Measurements from ENCODE around the gene ERN2.
"Not testable (repeated sequence)": the region's sequence is repeated elsewhere in the genome, so short reads cannot be mapped to it uniquely, and the experiment has no call there.

Gene ERN2

DNA sequence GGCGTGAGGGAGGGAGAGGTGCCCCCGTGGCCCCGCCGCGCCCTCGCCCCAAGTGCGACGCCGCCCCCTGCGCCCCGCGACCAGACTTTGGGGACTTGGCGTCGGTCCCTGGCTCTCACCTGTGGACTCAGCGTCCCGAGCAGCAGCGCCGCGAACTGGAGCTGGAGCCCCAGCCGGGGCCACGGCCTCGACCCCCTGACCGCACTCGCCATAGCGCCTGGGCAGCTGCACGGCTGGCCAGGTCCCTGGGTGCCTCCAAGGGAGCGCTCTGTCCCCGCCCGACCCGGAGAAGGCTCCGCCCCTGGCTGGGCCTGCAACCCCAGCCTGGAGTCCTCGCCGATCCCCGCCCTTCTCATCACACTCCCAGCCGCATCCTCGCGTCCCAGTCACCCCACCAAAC, at the start of gene ERN2:
Gene ERN2, minus strand, starts transcription at position 247 of the 400 bp plus-strand sequence. Its CDS starts 35 bp downstream, at position 212.
- Histone ChIP-seq H3K27me3 (ENCODE audit: insufficient read depth, low read length) (peaks cover 36% of the 10 kb centered on the region), H3K36me3 (ENCODE audit: insufficient read depth, low read length) (no peaks in the 10 kb centered on the region), H2AFZ (ENCODE audit: low read depth, low read length) (no peak within 1 kb of the TSS), H3K4me1 (ENCODE audit: insufficient read depth, low read length) (no peaks in the 10 kb centered on the region), H3K4me3 (ENCODE audit: low read length) (no peak within 1 kb of the TSS), H3K9me3 (ENCODE audit: low read length) (no peaks in the 10 kb centered on the region)

DNA sequence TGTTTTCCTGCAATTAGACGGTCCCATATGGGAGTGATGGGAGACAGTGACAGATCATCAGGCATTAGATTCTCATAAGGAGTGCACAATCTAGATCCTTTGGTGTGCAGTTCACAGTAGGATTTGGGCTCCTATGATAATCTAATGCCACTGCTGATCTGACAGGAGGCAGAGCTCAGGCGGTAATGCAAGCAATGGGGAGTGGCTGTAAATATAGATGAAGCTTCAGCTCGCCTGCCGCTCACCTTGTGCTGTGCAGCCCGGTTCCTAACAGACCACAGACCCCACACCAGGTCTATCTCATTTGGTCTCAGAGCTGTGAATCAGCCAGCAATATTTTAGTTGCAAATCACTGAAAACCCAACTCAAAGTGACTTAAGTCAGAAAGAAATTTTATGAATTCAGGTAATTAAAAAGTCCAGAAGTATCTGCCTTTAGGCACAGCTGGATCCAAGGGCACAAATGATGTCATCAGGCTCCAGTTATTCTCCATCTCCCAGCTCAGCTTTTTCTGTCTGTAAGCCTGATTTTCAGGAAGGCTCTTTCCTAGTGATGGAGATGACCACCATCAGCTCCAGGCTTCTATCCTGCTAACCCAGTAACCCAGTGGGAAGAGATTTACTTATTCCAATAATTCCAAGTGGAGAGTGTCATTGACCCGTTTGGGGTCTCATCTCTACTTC, 45.1 kb upstream of the ERN2 start:
- Histone ChIP-seq H3K4me3 (ENCODE audit: low read length) (no peak overlapping the region), H3K36me3 (ENCODE audit: insufficient read depth, low read length) (no peaks in the 10 kb centered on the region), H3K4me1 (ENCODE audit: insufficient read depth, low read length) (no peaks in the 10 kb centered on the region), H2AFZ (ENCODE audit: low read depth, low read length) (no peak overlapping the region), H3K9me3 (ENCODE audit: low read length) (peaks cover 3% of the 10 kb centered on the region), H3K27me3 (ENCODE audit: insufficient read depth, low read length) (peaks cover 32% of the 10 kb centered on the region)

- no peaks in the 10 kb centered on the region for H3K4me1 ChIP-seq (ENCODE audit: insufficient read depth, low read length)
- H3K36me3 ChIP-seq (ENCODE audit: insufficient read depth, low read length): no peaks in the 10 kb centered on the region
- no peak overlapping the region for H3K4me3 ChIP-seq (ENCODE audit: low read length)
- no peak overlapping the region for H2AFZ ChIP-seq (ENCODE audit: low read depth, low read length)
- H3K27me3 ChIP-seq (ENCODE audit: insufficient read depth, low read length): peaks cover 32% of the 10 kb centered on the region
- peaks cover 3% of the 10 kb centered on the region for H3K9me3 ChIP-seq (ENCODE audit: low read length)
Observed at GRCh38 chr16:23757116-23757515, 44.1 kb upstream of the ERN2 start.

- Histone ChIP-seq H3K9me3 (ENCODE audit: low read length) (peaks cover 3% of the 10 kb centered on the region), H3K4me1 (ENCODE audit: insufficient read depth, low read length) (no peaks in the 10 kb centered on the region), H2AFZ (ENCODE audit: low read depth, low read length) (no peak overlapping the region)
Observed at GRCh38 chr16:23755484-23755809, 42.4 kb upstream of the ERN2 start.

GRCh38 chr16:23754594-23755483, 41.8 kb upstream of the ERN2 start, which contains the start of gene CHP2:
TSS of gene CHP2 (plus strand) at chr16:23755026. CDS start at chr16:23755050, 24 bp downstream.
- peaks cover 3% of the 10 kb centered on the region for H3K9me3 ChIP-seq (ENCODE audit: low read length)
- H3K27me3 ChIP-seq (ENCODE audit: insufficient read depth, low read length): peaks cover 32% of the 10 kb centered on the region
- no peaks in the 10 kb centered on the region for H3K4me1 ChIP-seq (ENCODE audit: insufficient read depth, low read length)
- no peak within 1 kb of the TSS for H3K4me3 ChIP-seq (ENCODE audit: low read length)
- no peak within 1 kb of the TSS for H2AFZ ChIP-seq (ENCODE audit: low read depth, low read length)
- H3K36me3 ChIP-seq (ENCODE audit: insufficient read depth, low read length): no peaks in the 10 kb centered on the region

More at GRCh38 chr16:23755484-23755809, 42.4 kb upstream of the ERN2 start:
- Histone ChIP-seq H3K36me3 (ENCODE audit: insufficient read depth, low read length) (no peaks in the 10 kb centered on the region), H3K27me3 (ENCODE audit: insufficient read depth, low read length) (peaks cover 32% of the 10 kb centered on the region), H3K4me3 (ENCODE audit: low read length) (no peak overlapping the region)

- H3K4me1 ChIP-seq (ENCODE audit: insufficient read depth, low read length): no peaks in the 10 kb centered on the region
- H2AFZ ChIP-seq (ENCODE audit: low read depth, low read length): no peak overlapping the region
- no peak overlapping the region for H3K4me3 ChIP-seq (ENCODE audit: low read length)
- H3K9me3 ChIP-seq (ENCODE audit: low read length): peaks cover 3% of the 10 kb centered on the region
- peaks cover 32% of the 10 kb centered on the region for H3K27me3 ChIP-seq (ENCODE audit: insufficient read depth, low read length)
- H3K36me3 ChIP-seq (ENCODE audit: insufficient read depth, low read length): no peaks in the 10 kb centered on the region
Observed at GRCh38 chr16:23753908-23754593, 41.0 kb upstream of the ERN2 start.

DNA sequence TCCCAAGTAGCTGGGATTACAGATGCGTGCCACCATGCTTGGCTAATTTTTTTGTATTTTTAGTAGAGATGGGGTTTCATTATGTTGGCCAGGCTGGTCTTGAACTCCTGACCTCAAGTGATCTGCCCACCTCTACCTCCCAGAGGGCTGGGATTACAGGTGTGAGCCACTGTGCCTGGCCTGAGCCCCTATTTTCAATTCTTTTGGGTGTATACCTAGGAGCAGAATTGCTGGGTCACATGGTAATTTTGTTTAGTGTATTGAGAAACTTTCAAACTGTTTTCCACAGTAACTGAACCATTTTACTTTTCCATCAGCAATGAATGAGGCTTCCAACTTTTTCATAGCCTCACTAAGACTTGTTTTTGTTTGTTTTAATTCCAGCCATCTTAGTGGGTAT, 38.0 kb upstream of the ERN2 start:
- not testable (repeated sequence) for H3K9me3 ChIP-seq (ENCODE audit: low read length); H2AFZ ChIP-seq (ENCODE audit: low read depth, low read length); H3K4me3 ChIP-seq (ENCODE audit: low read length); H3K36me3 ChIP-seq (ENCODE audit: insufficient read depth, low read length); H3K4me1 ChIP-seq (ENCODE audit: insufficient read depth, low read length)
- H3K27me3 ChIP-seq (ENCODE audit: insufficient read depth, low read length): peaks cover 27% of the 10 kb centered on the region

DNA sequence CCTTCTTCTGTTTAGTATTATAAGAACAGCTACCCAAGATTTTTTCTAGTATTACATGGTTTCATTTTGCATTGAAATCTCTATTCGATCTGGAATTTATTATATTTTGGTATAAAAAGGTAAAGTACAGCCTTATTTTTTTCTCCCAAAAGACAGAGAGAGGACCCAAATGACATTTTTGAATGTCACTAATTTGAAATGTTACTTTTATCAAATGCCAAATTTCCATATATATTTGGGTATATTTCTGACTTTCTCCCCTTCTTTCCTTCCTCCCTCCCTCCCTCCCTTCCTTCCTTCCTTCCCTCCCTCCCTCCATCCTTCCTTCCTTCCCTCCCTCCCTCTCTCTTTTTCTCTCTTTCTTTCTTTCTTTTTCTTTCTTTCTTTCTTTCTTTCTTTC, 35.6 kb upstream of the ERN2 start:
- no peaks in the 10 kb centered on the region for H3K4me1 ChIP-seq (ENCODE audit: insufficient read depth, low read length)
- peaks cover 3% of the 10 kb centered on the region for H3K27me3 ChIP-seq (ENCODE audit: insufficient read depth, low read length)
- H3K9me3 ChIP-seq (ENCODE audit: low read length): no peaks in the 10 kb centered on the region
- H3K36me3 ChIP-seq (ENCODE audit: insufficient read depth, low read length): no peaks in the 10 kb centered on the region
- H2AFZ ChIP-seq (ENCODE audit: low read depth, low read length): no peak overlapping the region
- H3K4me3 ChIP-seq (ENCODE audit: low read length): no peak overlapping the region

GRCh38 chr16:23745263-23745662, 32.2 kb upstream of the ERN2 start:
- Histone ChIP-seq H3K4me1 (ENCODE audit: insufficient read depth, low read length) (no peaks in the 10 kb centered on the region), H3K27me3 (ENCODE audit: insufficient read depth, low read length) (peaks cover 2% of the 10 kb centered on the region), H3K36me3 (ENCODE audit: insufficient read depth, low read length) (no peaks in the 10 kb centered on the region), H3K9me3 (ENCODE audit: low read length) (no peaks in the 10 kb centered on the region), H2AFZ (ENCODE audit: low read depth, low read length) (no peak overlapping the region), H3K4me3 (ENCODE audit: low read length) (no peak overlapping the region)

GRCh38 chr16:23742766-23743165, 29.7 kb upstream of the ERN2 start:
- Histone ChIP-seq H3K36me3 (ENCODE audit: insufficient read depth, low read length) (no peaks in the 10 kb centered on the region), H3K27me3 (ENCODE audit: insufficient read depth, low read length) (peaks cover 2% of the 10 kb centered on the region), H3K9me3 (ENCODE audit: low read length) (no peaks in the 10 kb centered on the region), H2AFZ (ENCODE audit: low read depth, low read length) (no peak overlapping the region), H3K4me3 (ENCODE audit: low read length) (no peak overlapping the region), H3K4me1 (ENCODE audit: insufficient read depth, low read length) (no peaks in the 10 kb centered on the region)

- no peaks in the 10 kb centered on the region for H3K9me3 ChIP-seq (ENCODE audit: low read length)
- no peak overlapping the region for H2AFZ ChIP-seq (ENCODE audit: low read depth, low read length)
- H3K4me3 ChIP-seq (ENCODE audit: low read length): no peak overlapping the region
- no peaks in the 10 kb centered on the region for H3K36me3 ChIP-seq (ENCODE audit: insufficient read depth, low read length)
- no peaks in the 10 kb centered on the region for H3K27me3 ChIP-seq (ENCODE audit: insufficient read depth, low read length)
- H3K4me1 ChIP-seq (ENCODE audit: insufficient read depth, low read length): no peaks in the 10 kb centered on the region
Observed at GRCh38 chr16:23741675-23742303, 28.8 kb upstream of the ERN2 start.

DNA sequence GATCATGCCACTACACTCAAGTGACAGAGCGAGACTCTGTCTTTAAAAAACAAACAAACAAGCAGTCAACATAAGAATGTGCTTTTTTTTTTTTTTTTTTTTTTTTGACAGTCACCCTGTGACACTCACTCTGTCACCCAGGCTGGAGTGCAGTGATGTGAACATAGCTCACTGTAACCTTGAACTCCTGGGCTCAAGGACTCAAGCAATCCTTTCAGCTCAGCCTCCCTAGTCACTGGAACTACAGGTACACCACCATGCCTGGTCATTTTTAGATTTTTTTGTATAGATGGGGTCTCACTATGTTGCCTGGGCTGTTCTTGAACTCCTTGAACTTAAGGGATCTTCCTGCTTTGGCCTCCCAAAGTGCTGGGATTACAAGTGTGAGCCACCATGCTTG, 26.5 kb upstream of the ERN2 start:
- Histone ChIP-seq H2AFZ (ENCODE audit: low read depth, low read length) (no peak overlapping the region), H3K27me3 (ENCODE audit: insufficient read depth, low read length) (no peaks in the 10 kb centered on the region), H3K9me3 (ENCODE audit: low read length) (no peaks in the 10 kb centered on the region), H3K4me3 (ENCODE audit: low read length) (no peak overlapping the region), H3K4me1 (ENCODE audit: insufficient read depth, low read length) (no peaks in the 10 kb centered on the region), H3K36me3 (ENCODE audit: insufficient read depth, low read length) (no peaks in the 10 kb centered on the region)
